Fibroblast of skin of left biceps (primary cell): Measurements from ENCODE around the gene BTBD6.
"Not testable (repeated sequence)": the region's sequence is repeated elsewhere in the genome, so short reads cannot be mapped to it uniquely, and the experiment has no call there.

Experiments used
- DNase-seq, 2 experiments: peaks; one replicate each; pipeline ENCODE4 v3.0.0-alpha.2; 2013; ENCODE audit warnings: low read depth in 2 of 2

BTBD6 gene

GRCh38 chr14:105294142-105294597 lies 45.8 kb downstream of the BTBD6 start:
- no peak for DNase-seq

GRCh38 chr14:105297311-105297710 lies 49.0 kb downstream of the BTBD6 start:
- not testable (repeated sequence) for DNase-seq

DNA sequence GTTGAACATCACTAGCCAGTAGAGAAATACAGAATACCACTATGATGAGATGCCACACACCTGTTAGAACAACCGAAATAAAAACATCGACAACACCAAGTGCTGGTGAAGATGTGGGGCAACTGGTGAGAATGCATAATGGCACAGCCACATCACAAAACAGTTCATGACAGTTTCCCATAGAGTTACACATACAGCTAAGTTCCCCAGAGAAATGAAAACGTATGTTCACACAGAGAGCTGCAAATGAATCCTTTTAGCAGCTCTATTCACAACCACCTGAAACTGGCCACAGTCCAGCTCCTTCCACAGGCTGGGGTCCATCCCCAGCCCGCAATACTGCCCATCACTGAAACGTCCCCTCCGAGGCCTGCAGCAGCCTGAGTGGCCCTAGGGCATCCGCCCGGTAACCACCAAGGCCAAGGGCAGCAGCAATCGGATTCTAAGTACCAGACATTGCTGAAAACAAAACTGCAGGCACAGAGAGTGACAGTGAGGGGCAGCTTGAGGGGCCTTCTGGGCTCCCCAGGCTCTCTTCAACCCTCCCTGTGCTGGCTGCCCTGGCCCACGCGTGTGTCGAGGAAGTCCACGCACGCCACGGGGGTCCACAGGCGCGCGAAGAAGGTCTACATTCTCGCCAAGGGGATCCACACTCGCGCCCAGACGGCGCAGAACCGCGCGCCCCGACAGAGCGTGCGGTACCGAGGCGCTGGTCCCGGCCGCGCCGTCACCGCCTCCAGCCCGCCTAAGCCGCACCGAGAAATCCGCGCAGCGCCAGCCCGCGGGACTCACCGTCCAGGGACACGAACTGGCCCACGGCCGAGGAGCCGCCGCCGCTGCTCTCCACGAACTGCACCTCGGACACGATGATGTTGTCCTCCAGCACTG lies 51.6 kb downstream of the BTBD6 start:
- DNase-seq = no peak
